ENCODE results near the gene GATB.

DNA sequence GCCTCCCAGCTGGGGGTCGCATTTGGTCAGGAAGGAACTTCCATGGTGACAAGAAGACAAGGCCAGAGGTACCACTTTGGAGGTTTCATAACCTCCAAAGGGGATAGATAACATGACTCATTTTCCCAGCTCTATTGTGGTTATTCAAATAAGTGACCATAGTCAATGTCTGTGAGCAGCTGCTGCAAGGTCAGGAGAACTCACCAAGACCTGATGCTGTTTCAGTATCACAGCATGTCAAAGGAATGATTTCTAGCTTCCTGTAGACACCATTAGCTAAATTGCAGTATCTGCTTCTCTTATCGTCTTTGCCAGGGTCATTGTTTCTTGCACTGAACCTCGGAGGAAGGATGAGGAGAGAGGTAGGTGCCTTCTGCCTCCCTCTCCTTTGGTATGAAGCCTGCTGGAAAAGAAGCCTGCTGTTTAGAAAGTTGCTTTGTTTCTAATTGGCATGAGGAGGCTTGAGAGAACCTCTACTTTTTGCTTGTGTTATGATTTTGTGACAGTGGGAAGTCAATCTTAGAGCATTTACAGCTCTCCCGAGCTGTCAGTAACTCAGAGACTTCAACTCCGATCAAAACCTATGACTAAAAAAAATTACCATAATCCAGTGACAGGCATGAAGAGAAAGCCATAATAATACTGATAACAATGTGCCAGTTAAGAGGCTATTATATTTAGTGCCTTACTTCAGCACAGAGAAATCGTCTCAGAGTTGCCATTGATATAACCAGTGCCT, 38.0 kb upstream of the GATB start:
- TF ChIP-seq RCOR1 (conservative IDR thresholded peaks at IDR 0.05; ENCODE audit: low read depth, low read length) (no peak), RFX5 (IDR thresholded peaks at IDR 0.05; ENCODE audit: low read depth, low read length) (no peak), TBL1XR1 (IDR thresholded peaks at IDR 0.05; ENCODE audit: low read depth, low read length) (no peak), EZH2 (IDR thresholded peaks at IDR 0.05; ENCODE audit: borderline replicate concordance, control insufficient read depth, low read depth, low read length) (no peak)
- TF ChIP-seq, protein P1, sequence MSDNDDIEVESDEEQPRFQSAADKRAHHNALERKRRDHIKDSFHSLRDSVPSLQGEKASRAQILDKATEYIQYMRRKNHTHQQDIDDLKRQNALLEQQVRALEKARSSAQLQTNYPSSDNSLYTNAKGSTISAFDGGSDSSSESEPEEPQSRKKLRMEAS (IDR thresholded peaks at IDR 0.05; ENCODE audit: low read depth, low read length): no peak

Data from GM12878 (cell line).